ENCODE data around the gene ESR2. TPM values are rescaled to one million over a fixed set of nuclear protein-coding genes. Genes with fewer than 3 reads are reported as not detected.
"Not testable (repeated sequence)": the region's sequence is repeated elsewhere in the genome, so short reads cannot be mapped to it uniquely, and the experiment has no call there.

Gene ESR2
- total RNA-seq, 1 donor from 2014 or later: 0.30 TPM

GRCh38 chr14:64053694-64054669 lies 240.2 kb downstream of the ESR2 start:
- intact Hi-C loops (cut with DNase I): no loop called here
- H3K9me3 ChIP-seq: no peaks in the 10 kb centered on the region
- no peaks in the 10 kb centered on the region for H3K27me3 ChIP-seq (ENCODE audit: low read depth)
- no peak overlapping the region for H3K4me3 ChIP-seq
- H3K36me3 ChIP-seq: peaks cover 19% of the 10 kb centered on the region
- DNase-seq (no peak), ATAC-seq (peak; percentile 65 to 68)
- no peak for TF ChIP-seq CTCF (IDR thresholded peaks at IDR 0.05)
- no peaks in the 10 kb centered on the region for H3K4me1 ChIP-seq
- no peak overlapping the region for H3K27ac ChIP-seq

GRCh38 chr14:64049616-64050381 lies 244.4 kb downstream of the ESR2 start:
- intact Hi-C loops (cut with DNase I): no loop called here
- no peak for TF ChIP-seq CTCF (IDR thresholded peaks at IDR 0.05)
- ATAC-seq (no peak), DNase-seq (no peak)
- Histone ChIP-seq H3K4me3 (no peak overlapping the region), H3K9me3 (no peaks in the 10 kb centered on the region), H3K27me3 (ENCODE audit: low read depth) (no peaks in the 10 kb centered on the region), H3K27ac (no peak overlapping the region), H3K4me1 (no peaks in the 10 kb centered on the region), H3K36me3 (peaks cover 16% of the 10 kb centered on the region)

- DNase-seq: no peak
- TF ChIP-seq CTCF (IDR thresholded peaks at IDR 0.05): no peak
- peaks cover 5% of the 10 kb centered on the region for H3K36me3 ChIP-seq
- H3K9me3 ChIP-seq: no peaks in the 10 kb centered on the region
- H3K27ac ChIP-seq: no peak overlapping the region
- no peaks in the 10 kb centered on the region for H3K27me3 ChIP-seq (ENCODE audit: low read depth)
- H3K4me3 ChIP-seq: no peak overlapping the region
- H3K4me1 ChIP-seq: no peaks in the 10 kb centered on the region
- intact Hi-C loops (cut with DNase I): no loop called here
- ATAC-seq: no peak
These were observed 249.1 kb downstream of the ESR2 start for GRCh38 chr14:64045091-64045490.

GRCh38 chr14:64043296-64043695 lies 250.9 kb downstream of the ESR2 start:
- intact Hi-C loops (cut with DNase I); H3K27me3 ChIP-seq (ENCODE audit: low read depth): not testable (repeated sequence)

GRCh38 chr14:64040044-64040443 lies 254.1 kb downstream of the ESR2 start:
- no peak for TF ChIP-seq CTCF (IDR thresholded peaks at IDR 0.05)
- Histone ChIP-seq H3K27ac (no peak overlapping the region), H3K4me1 (no peaks in the 10 kb centered on the region), H3K27me3 (ENCODE audit: low read depth) (no peaks in the 10 kb centered on the region), H3K9me3 (no peaks in the 10 kb centered on the region), H3K4me3 (no peak overlapping the region), H3K36me3 (no peaks in the 10 kb centered on the region)
- DNase-seq (no peak), ATAC-seq (no peak)
- intact Hi-C loops (cut with DNase I): no loop called here

More at GRCh38 chr14:64043296-64043695, 250.9 kb downstream of the ESR2 start:
- not testable (repeated sequence) for ATAC-seq, H3K9me3 ChIP-seq, H3K36me3 ChIP-seq, H3K27ac ChIP-seq, DNase-seq, H3K4me3 ChIP-seq, H3K4me1 ChIP-seq
